Mammary epithelial cell (primary cell): ENCODE measurements around the gene NSUN4.

ENCODE experiments used
- CTCF ChIP-seq, 2 donors: IDR thresholded peaks in 1 of 2; conservative IDR thresholded peaks in 1 of 2; 2 replicates each; pipeline ENCODE4 v1.5.1; 2011 to 2012; ENCODE audit warnings: inconsistent platforms in 2 of 2, low read length in 2 of 2, mild to moderate bottlenecking in 2 of 2, control low read depth in 1 of 2, low read depth in 1 of 2; ENCODE audit not compliant: insufficient read depth in 1 of 2; ENCODE audit errors: extremely low read depth in 1 of 2
- EZH2 ChIP-seq: IDR thresholded peaks from 2 replicates; pipeline ENCODE4 v1.6.1; 2012; ENCODE audit warnings: low read length, inconsistent platforms, borderline replicate concordance

DNA sequence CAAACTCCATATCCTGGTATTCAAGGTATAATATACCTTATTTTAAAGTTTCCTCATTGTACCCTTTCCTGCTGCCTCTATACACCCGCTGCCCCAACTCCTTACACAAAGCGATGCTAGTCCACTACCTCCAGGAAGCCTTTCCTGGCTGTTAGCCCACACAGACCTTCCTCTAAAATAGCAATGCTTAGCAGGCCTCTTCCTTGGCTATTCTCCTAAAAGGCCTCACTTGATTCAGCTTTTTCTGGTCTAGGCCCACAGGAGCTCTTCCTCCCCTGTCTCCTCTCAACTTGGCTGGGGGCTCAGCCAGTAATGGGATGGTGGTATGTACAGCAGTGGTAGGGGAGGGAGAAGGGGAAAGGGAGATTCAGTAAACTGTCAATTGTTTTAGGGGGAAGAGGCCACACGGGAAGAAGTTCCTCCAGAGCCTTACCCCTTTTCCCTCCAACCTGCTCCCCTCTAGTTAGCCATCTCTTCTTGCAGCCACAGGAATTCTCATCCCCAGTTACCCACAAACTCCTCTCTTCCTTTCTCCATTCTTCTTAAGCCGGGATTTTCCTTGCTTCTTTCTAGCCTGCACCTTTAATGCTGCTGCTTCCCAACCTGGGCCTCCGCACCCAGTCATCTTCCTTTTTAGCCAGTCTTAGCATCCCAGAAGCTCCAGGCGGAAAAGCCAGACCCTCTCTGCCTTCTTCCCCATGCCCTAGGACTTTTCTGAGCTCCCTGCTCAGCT lies 39.8 kb upstream of the NSUN4 start:
- no peak for TF ChIP-seq CTCF (conservative IDR thresholded peaks at IDR 0.05 in 1 of 2, IDR thresholded peaks at IDR 0.05 in 1 of 2; ENCODE audit: extremely low read depth in 1 of 2, insufficient read depth in 1 of 2, low read depth in 1 of 2, low read length in 2 of 2)
- TF ChIP-seq EZH2, result no peak
